AG09319 (cell line): ENCODE results near the gene DCLK2.

ENCODE experiments used
- DNase-seq: peaks from one replicate; pipeline ENCODE4 v3.0.0-alpha.2; 2010; ENCODE audit warnings: low read depth; ENCODE audit errors: extremely low read depth
- CTCF ChIP-seq: IDR thresholded peaks from 2 replicates; pipeline ENCODE4 v1.5.1; 2011; ENCODE audit warnings: low read depth, mild to moderate bottlenecking, inconsistent platforms, low read length, moderate library complexity

Gene DCLK2

GRCh38 chr4:150136036-150136435, 57.8 kb downstream of the DCLK2 start:
- no peak for TF ChIP-seq CTCF
- DNase-seq: no peak

GRCh38 chr4:150136481-150136880, 58.2 kb downstream of the DCLK2 start:
- no peak for DNase-seq
- no peak for TF ChIP-seq CTCF

GRCh38 chr4:150139297-150139865, 61.1 kb downstream of the DCLK2 start:
- no peak for TF ChIP-seq CTCF
- no peak for DNase-seq

- no peak for TF ChIP-seq CTCF
- DNase-seq: no peak
Measured at GRCh38 chr4:150140774-150141400, 62.6 kb downstream of the DCLK2 start.

- DNase-seq: no peak
- TF ChIP-seq CTCF: no peak
Measured at GRCh38 chr4:150141756-150142155, 63.5 kb downstream of the DCLK2 start.

- no peak for DNase-seq
- TF ChIP-seq CTCF: no peak
Measured at GRCh38 chr4:150142831-150143230, 64.6 kb downstream of the DCLK2 start.

GRCh38 chr4:150145090-150145945, 67.1 kb downstream of the DCLK2 start:
- no peak; the same call in 1 of the 2 replicates for TF ChIP-seq CTCF
- no peak for DNase-seq
